TTC549 (cell line): Measurements from ENCODE around the gene HSPB1.
"Not testable (repeated sequence)": the region's sequence is repeated elsewhere in the genome, so short reads cannot be mapped to it uniquely, and the experiment has no call there.

Experiments
- FAIRE-seq: peaks from 2 replicates; lab custom pipeline; 2012; peaks lifted over from hg19 to GRCh38; lab: Jason Lieb, UNC

The HSPB1 gene

DNA sequence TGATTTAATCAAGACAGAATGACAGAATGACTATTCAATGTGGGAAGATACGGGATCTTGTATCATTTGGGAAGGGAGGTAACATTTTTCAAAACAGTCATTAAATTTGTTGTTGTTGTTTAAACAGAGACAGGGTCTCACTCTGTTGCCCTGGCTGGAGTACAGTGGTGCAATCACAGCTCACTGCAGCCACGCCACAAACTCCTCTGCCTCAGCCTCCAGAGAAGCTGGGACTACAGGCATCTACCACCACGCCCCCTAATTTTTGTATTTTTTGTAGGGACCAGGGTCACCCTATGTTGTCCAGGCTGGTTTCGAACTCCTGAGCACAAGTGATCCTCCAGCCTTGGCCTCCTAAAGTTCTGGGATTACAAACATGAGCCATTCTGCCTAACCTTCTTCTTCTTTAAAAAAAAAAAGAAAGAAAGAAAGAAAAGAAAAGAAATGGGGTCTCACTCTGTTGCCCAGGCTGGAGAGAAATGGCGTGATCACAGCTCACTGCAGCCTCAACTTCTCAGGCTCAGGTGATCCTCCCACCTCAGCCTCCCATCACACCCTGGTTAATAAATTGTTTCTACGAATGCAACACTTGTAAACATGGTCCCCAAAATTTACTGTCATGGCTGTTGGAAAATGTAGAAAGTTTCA lies 32.0 kb downstream of the HSPB1 start:
- no peak for FAIRE-seq

DNA sequence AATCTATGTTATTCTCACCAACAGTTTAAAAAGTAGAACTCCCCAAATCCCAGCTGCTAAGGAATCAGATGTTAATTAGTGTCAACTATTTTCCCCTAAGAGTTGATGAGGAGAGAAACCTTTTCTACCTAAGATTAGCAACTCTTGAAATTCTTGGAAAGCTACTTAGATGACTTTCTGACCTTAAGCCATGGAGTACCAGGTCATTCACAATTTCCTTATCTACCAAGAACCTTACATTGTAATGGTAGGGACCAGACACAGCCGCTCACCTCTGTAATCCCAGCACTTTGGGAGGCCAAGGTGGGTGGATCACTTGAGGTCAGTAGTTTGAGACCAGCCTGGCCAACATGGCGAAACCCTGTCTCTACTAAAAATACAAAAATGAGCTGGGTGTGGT lies 32.9 kb downstream of the HSPB1 start:
- not testable (repeated sequence) for FAIRE-seq

DNA sequence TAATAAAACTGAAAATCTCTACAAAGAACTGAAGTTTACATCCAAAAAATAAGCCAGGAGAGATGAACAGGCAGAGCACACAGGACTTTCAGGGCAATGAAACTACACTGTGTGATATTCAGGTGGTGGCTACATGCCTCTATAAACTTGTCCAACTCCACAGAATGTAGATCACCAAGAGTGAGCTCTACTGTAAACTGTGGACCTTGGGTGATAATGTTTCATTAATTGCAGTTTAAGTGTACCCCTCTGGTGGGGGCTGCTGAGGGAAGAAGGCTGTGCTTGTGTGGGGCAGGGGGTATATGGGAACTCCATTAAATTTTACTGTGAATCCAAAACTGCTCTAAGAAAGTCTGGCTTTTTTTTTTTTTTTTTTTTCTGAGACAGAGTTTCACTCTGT lies 33.6 kb downstream of the HSPB1 start:
- no peak for FAIRE-seq

DNA sequence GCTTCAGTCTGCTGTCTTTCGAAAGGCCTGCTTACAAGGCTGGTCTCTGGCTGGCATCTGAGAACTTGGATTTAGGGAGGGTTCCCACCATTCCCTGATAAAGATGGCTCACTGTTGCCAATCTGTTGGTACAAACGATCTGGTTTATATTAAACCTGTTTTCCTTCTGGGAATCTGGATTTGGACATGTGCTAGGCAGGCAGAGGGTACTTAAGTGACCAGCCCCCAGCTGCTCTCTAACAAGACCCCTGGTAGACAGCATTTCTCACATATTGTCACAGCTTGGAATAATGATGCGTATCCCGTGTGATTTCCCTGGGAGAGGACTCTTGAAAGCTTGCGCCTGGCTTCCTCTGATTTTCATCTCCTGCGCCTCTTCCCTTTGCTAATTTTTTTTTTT lies 34.7 kb downstream of the HSPB1 start:
- no peak for FAIRE-seq

DNA sequence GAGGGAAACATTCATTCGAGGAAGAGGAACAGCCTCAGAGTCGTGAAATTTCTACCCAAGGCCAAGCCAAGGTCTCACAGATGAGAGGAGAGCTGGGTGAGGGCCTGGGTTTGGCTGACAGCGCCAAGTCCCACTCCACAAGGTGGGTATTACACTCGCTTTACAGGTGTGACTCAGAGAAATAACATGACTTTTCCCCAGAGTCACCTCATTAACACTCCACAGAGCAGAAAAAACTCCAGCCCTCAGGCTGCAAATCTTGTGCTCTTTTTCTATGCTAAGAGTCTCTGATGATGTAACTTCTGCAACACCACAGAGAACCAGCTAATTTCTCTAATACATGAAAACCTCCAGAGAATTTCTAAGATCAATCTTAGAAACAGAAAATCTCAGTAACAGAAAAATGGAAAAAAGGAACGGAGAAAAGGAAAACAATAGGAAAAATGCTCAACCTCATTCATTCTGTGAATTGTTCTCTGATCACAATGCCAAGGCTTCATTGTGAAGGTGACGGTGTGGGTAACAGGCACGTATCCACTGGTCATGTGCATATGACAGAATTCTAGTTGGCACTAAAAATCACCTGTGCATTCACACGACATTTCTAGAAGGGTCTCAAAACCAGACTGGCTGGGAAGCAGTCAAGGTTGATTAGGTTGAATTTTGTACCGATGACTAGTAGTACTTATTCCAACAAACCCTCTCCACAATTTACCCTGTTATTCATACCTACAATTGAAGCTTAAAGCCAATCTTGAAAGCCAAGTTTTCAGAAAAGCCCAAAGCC lies 36.0 kb downstream of the HSPB1 start:
- FAIRE-seq, result no peak

DNA sequence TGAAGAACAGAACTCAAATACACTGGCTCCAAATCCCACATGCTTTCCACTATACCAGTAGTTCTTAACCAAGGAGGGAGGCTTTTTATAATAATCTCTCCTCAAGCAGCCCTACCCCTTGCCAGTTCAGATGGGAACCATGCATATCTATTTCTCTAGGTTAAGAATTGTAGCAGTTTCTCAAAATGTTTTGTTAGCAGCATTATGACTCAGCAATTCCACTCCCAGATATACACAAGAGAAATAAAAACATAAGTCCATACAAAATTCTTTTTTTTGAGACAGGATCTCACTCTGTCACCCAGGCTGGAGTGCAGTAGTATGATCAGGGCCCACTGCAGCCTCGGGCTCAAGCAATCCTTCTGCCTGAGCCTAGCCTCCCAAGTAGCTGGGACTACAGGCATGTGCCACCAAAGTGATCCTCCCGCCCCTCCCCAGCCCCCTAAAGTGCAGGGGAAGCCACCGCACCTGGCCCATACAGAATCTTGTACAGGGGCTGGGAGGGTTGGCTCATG lies 38.2 kb downstream of the HSPB1 start:
- FAIRE-seq, result no peak

DNA sequence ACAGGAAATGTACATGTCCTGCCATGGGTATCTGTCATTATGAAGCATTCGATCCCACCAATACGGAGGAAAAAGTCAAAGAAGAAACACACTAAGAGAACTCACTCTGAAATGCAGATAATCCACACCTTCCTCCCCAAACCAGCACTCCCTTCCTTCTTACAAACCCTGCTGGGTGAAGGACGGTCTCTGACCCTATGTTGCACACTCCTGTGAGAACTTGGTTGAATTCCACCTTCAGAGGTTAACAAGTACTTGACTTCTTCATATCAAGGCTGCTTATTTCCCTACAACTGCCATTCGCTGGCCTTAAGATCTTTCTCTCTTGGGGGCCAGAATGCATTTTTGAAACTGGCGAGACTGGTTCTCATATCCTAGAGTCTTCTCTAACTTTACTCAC lies 39.7 kb downstream of the HSPB1 start:
- FAIRE-seq, result no peak

DNA sequence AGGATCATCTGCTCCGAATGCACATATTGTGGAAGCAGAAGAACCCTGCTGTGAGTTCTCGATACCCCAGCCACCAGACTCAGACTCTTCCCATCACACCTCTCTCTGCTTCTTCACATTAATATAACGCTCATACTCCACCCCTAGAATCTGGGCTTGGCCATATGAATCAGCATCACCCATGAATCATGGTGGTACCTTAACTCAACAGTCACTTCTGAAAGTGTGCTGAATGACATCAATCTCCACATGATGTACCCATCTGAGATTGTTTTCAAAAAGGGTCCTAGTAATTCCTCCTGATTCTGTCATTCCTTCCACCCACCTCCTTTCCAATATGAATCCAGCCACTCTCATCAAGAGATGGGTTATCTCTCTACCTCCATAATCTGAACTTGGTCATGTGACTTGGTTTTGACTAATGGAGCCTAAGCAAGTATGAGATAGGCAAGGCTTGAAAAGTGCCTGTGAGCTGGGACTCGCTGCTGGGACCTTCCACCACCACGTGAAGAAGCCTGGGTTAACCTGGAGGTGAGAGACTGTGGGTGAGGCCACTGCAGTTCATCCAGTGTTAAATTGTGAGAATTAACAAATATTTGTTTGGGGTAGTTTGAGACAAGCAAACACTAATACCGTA lies 40.9 kb downstream of the HSPB1 start:
- FAIRE-seq, result no peak

DNA sequence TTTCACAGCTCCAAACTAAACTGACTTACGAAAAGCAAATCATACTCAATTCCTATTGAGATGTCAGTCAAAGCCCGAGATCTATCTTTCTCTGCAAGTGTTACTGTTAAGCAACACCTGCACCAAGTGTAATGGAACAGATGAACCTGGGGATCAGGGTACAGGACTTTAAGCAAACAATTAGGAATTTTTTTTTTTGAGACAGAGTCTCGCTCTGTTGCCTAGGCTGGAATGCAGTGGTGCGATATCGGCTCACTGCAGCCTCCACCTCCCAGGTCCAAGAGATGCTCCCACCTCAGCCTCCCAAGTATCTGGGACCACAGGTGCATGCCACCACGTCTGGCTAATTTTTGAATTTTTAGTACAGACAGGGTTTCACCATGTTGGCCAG lies 41.5 kb downstream of the HSPB1 start:
- no peak for FAIRE-seq

DNA sequence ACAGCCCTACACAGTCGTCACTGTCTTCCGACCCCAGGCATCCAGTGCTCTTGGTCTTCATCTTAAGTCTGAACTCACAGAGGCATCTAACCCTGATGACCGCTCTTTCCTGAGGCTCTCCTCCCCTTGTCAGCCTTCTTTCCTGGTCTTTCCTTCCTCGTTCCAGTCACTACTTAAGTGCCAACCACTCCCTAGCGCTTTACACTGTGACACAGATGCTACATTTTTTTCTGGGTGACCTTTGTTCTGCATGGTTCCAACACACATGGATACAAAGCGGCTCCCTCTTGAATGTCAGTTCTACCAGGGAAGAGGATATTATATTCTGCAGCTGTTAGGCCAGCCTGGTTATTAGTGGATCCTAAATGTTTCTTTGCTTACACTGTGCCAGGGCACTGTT lies 43.6 kb downstream of the HSPB1 start:
- no peak for FAIRE-seq

DNA sequence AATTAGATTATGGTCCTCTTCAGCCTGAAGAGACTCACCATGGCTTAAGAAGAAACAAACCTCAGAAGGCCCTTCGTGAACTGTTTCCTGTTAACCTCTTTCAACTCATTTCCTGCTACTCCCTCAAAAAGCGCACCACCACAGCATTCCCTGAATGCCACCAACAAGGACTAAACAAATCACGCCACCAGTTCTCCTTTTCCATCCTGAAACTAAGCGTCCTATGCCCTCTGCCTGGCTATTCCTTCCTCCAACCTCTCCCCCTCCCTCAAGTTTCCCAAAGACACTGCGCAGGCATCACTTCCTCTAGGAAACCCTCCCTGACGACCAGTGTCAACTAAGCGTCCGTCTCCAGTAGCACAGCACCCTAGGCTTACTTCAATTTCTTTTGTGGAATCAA lies 44.3 kb downstream of the HSPB1 start:
- FAIRE-seq, result no peak

DNA sequence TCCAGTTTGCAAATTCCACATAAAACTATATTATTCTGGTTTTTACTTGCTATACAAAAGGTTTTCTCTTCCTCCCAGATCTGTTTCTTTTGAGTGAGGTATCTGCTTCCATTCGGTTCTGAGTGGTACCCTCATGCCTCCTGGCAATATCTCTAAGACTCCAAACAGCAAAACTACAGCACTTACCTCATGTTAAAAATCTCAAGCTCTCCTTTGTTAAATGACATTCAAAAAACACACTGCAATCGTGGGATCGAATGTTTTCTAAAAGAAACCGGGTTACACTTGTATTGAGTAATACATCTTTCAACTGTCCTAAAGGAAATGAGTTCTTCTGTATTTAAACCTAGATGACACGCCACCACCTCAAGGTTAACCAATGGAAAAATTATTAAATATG lies 45.2 kb downstream of the HSPB1 start:
- no peak for FAIRE-seq

DNA sequence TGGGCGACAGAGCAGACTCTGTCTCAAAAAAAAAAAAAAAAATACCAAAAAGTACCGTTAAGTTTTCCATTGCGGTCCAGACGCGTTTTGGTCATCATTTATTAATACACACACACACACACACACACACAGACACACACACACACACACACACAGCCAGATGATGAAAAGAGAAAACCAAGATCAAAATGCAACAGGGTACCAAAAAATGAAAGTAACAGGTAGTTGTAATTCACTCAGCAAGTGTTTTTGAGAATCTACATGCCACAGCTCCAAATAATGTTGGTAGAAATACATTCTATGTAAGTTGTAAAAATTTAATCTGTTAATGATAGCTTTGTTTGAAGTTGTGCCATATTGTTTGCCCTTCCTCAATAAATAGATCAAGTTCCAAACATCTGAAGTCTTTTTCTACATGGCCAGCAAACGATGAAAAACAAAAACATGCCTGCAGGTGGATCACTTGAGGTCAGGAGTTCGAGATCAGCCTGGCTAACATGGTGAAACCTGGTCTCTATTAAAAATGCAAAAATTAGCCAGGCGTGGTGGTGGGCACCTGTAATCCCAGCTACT lies 46.9 kb downstream of the HSPB1 start:
- no peak for FAIRE-seq

DNA sequence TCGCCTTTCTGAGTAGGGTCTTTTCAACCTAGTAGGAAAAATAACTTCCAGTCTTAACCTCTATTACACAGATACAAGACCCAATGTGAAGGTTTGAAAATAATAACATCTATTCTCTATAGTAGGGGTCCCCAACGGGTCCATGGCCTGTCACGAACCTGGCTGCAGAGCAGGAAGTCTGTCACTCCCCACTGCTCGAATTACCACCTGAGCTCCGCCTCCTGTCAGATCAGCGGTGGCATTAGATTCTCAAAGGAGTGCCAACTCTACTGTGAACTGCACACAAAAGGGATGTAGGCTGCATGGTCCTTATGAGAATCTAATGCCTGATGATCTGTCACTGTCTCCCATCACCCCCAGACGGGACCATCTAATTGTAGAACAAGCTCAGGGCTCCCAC lies 48.9 kb downstream of the HSPB1 start:
- FAIRE-seq, result no peak

DNA sequence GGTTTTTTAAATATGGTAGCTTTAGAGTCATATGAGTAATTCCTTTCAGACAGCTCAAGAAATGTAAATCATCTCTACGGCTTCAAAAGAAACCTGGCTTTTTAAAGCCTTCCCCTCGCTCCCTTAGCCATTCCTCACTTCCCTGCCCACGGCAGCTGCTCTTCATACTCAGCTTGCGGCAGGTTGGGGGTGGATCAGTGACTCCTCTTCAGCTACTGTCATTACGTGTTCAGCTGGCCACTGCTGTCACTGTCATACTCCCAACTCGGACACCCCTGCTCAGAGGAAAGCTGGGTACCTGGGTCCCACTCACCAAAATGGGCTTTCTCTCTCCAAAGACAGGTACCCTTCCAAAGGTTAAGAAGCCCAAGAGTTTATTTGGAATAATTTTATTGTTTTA lies 49.7 kb downstream of the HSPB1 start:
- no peak for FAIRE-seq

DNA sequence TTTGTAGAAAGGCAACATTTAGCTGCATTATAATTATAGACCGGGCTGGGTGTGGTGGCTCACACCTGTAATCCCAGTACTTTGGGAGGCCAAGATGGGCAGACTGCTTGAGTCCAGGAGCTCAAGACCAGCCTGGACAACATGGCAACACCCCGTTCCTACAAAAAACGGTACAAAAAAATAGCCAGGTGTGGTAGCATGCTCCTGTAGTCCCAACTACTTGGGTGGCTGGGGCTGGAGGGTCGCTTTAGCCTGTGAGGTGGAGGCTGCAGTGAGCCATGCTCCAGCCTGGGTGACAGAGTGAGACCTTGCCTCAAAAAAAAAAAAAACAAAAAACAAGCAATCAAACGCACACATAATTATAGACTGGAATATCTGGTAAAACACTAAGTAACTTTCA lies 51.3 kb downstream of the HSPB1 start:
- FAIRE-seq, result no peak
